ENCODE results near the gene TCF4.

Gene TCF4

GRCh38 chr18:55179835-55180234 is 408.2 kb downstream of the TCF4 start:
- no peak for DNase-seq (ENCODE audit: low spot score)

GRCh38 chr18:55179425-55179824 is 408.6 kb downstream of the TCF4 start:
- no peak for DNase-seq (ENCODE audit: low spot score)

GRCh38 chr18:55173291-55173690 is 414.7 kb downstream of the TCF4 start:
- DNase-seq (ENCODE audit: low spot score), result no peak
